Mesenchymal stem cell (in vitro differentiated cells and primary cell): ENCODE measurements around the gene PSMA1.

ENCODE experiments used
- DNase-seq: peaks from one replicate; pipeline ENCODE4 v3.0.0-alpha.2; 2013
- H2AFZ ChIP-seq: one replicate; pipeline ENCODE4 v1.6.1; 2013; ENCODE audit warnings: low read depth, mild to moderate bottlenecking, control low read depth, inconsistent platforms, low read length, moderate library complexity
- H2AK5ac ChIP-seq: 2 replicates; pipeline ENCODE4 v1.6.1; 2013; ENCODE audit warnings: low read length, moderate library complexity, mild to moderate bottlenecking, inconsistent platforms; ENCODE audit not compliant: severe bottlenecking
- H2BK120ac ChIP-seq: one replicate; pipeline ENCODE4 v1.6.1; 2013; ENCODE audit warnings: low read depth, mild to moderate bottlenecking, inconsistent platforms, low read length, moderate library complexity
- H2BK12ac ChIP-seq, 2 experiments: one replicate each; pipeline ENCODE4 v1.6.1; 2013; ENCODE audit warnings: inconsistent platforms in 2 of 2, low read length in 2 of 2, mild to moderate bottlenecking in 2 of 2, moderate library complexity in 2 of 2, control low read depth in 1 of 2
- H2BK15ac ChIP-seq: one replicate; pipeline ENCODE4 v1.6.1; 2013; ENCODE audit warnings: mild to moderate bottlenecking, low read depth, inconsistent platforms; ENCODE audit not compliant: poor library complexity, severe bottlenecking
- H2BK5ac ChIP-seq: 2 replicates; pipeline ENCODE4 v1.6.1; 2013; ENCODE audit warnings: low read depth, mild to moderate bottlenecking, low read length, control low read depth, inconsistent platforms; ENCODE audit not compliant: poor library complexity, severe bottlenecking
- H3K14ac ChIP-seq, 2 experiments: one replicate each; pipeline ENCODE4 v1.6.1; 2013; ENCODE audit warnings: inconsistent platforms in 2 of 2, low read length in 2 of 2, control low read depth in 1 of 2, mild to moderate bottlenecking in 1 of 2, moderate library complexity in 1 of 2
- H3K18ac ChIP-seq, 2 experiments: one replicate each; pipeline ENCODE4 v1.6.1; 2013; ENCODE audit warnings: inconsistent platforms in 2 of 2, low read length in 2 of 2, control low read depth in 1 of 2, low read depth in 1 of 2, mild to moderate bottlenecking in 1 of 2
- H3K23ac ChIP-seq, 2 experiments: one replicate each; pipeline ENCODE4 v1.6.1; 2013; ENCODE audit warnings: inconsistent platforms in 2 of 2, low read length in 2 of 2, mild to moderate bottlenecking in 2 of 2, moderate library complexity in 2 of 2, control low read depth in 1 of 2
- H3K27ac ChIP-seq: 2 replicates; pipeline ENCODE4 v1.5.1; 2013; ENCODE audit warnings: mild to moderate bottlenecking, moderate library complexity, low read length, control low read depth, inconsistent platforms; ENCODE audit not compliant: poor library complexity, severe bottlenecking
- H3K27me3 ChIP-seq, 2 experiments: 2 replicates each; pipeline versions ENCODE4 v1.6.1 to v1.7.0; 2013; ENCODE audit warnings: low read length in 2 of 2, mild to moderate bottlenecking in 2 of 2, moderate library complexity in 2 of 2, control low read depth in 1 of 2, inconsistent platforms in 1 of 2; ENCODE audit not compliant: control insufficient read depth in 1 of 2, insufficient read depth in 1 of 2
- H3K36me3 ChIP-seq, 2 experiments: 2 replicates each; pipeline versions ENCODE4 v1.6.1 to v1.7.0; 2013; ENCODE audit warnings: low read length in 2 of 2, control low read depth in 1 of 2, inconsistent platforms in 1 of 2, low read depth in 1 of 2, mild to moderate bottlenecking in 1 of 2; ENCODE audit not compliant: insufficient read depth in 2 of 2, control insufficient read depth in 1 of 2
- H3K4ac ChIP-seq, 2 experiments: one replicate each; pipeline ENCODE4 v1.6.1; 2013; ENCODE audit warnings: inconsistent platforms in 2 of 2, low read length in 2 of 2, mild to moderate bottlenecking in 2 of 2, moderate library complexity in 2 of 2, control low read depth in 1 of 2, low read depth in 1 of 2
- H3K4me1 ChIP-seq: 2 replicates; pipeline ENCODE4 v1.6.1; 2013; ENCODE audit warnings: low read depth, low read length, control low read depth; ENCODE audit not compliant: control insufficient read depth, insufficient read depth
- H3K4me2 ChIP-seq: 2 replicates; pipeline ENCODE4 v1.6.1; 2013; ENCODE audit warnings: low read length, mild to moderate bottlenecking, inconsistent platforms; ENCODE audit not compliant: poor library complexity, severe bottlenecking
- H3K4me3 ChIP-seq, 2 experiments: 2 replicates each; pipeline versions ENCODE4 v1.5.1 to v1.7.0; 2013; ENCODE audit warnings: low read length in 2 of 2, mild to moderate bottlenecking in 2 of 2, control low read depth in 1 of 2, low read depth in 1 of 2; ENCODE audit not compliant: insufficient read depth in 1 of 2
- H3K79me1 ChIP-seq: replicated peaks from 2 replicates; pipeline ENCODE4 v1.6.1; 2013; ENCODE audit warnings: mild to moderate bottlenecking, control low read depth, low read length, inconsistent platforms; ENCODE audit not compliant: poor library complexity, severe bottlenecking
- H3K9ac ChIP-seq: 2 replicates; pipeline ENCODE4 v1.7.0; 2013; ENCODE audit warnings: mild to moderate bottlenecking, low read length, moderate library complexity
- H3K9me3 ChIP-seq: 2 replicates; pipeline ENCODE4 v1.7.0; 2013; ENCODE audit warnings: mild to moderate bottlenecking, low read length; ENCODE audit not compliant: control insufficient read depth
- H4K8ac ChIP-seq: one replicate; pipeline ENCODE4 v1.6.1; 2013; ENCODE audit warnings: inconsistent platforms, mild to moderate bottlenecking, low read length, moderate library complexity
- H4K91ac ChIP-seq: one replicate; pipeline ENCODE4 v1.6.1; 2013; ENCODE audit warnings: mild to moderate bottlenecking, low read length, inconsistent platforms
- WGBS: methylation state at CpG from one replicate; pipeline ENCODE4 v1.1.7; 2013; ENCODE audit warnings: mixed read lengths; 5-methylcytosine and 5-hydroxymethylcytosine counted together

The PSMA1 gene

DNA sequence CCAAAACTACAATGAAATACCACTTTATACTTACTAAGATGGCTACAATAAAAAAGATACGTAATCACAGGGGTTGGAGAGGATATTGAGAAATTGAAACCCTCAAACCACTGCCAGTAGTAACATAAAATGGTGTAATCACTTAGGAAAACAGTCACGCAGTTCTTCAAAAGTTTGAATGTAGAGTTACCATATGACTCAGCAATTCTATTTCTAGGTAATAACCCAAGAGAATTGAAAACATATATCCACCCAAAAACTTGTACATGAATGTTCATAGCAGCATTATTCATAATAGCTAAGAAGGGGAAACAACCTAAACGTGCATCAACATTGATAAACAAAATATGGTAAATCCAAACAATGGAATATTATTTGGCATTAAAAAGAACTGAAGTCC, 24.4 kb upstream of the PSMA1 start:
- Histone ChIP-seq H3K27me3 (peaks cover 0 to 4% of the 10 kb centered on the region in 2 experiments), H3K9me3 (no peaks in the 10 kb centered on the region)
- 100% methylated on average over 1 of the region's 3 CpGs for WGBS

DNA sequence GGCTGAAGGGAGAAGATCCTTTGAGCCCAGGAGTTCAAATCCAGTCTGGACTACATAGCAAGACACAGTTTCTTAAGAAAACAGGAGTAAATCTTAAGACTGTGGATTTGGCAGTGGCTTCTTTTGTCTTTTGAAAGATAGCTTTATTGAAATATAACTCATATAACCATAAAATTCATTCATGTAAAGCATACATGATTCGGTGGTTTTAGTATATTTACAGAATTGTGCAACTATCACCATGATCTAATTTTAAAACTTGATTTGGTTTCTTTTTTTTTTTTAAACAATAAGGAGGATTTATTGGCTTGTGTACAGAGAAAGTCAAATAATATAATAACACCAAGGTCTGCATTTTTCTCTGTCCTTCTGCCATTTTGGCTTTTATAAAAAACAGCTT, 23.1 kb upstream of the PSMA1 start:
- Histone ChIP-seq H4K8ac (no peak overlapping the region), H3K9ac (no peak overlapping the region), H3K23ac (no peak overlapping the region)

More for the DNA sequence above, 24.4 kb upstream of the PSMA1 start:
- Histone ChIP-seq H3K27ac (no peak overlapping the region), H2BK5ac (no peak overlapping the region), H3K4me3 (no peak overlapping the region), H3K4me1 (peaks cover 4% of the 10 kb centered on the region), H3K23ac (no peak overlapping the region), H3K4me2 (no peak overlapping the region), H3K14ac (no peak overlapping the region), H3K18ac (no peak overlapping the region), H2BK15ac (no peak overlapping the region), H4K91ac (no peak overlapping the region), H4K8ac (no peak overlapping the region), H3K79me1 (no peaks in the 10 kb centered on the region), H2BK120ac (no peak overlapping the region), H3K4ac (no peak overlapping the region), H2AK5ac (no peak overlapping the region), H2BK12ac (no peak overlapping the region), H3K36me3 (no peaks in the 10 kb centered on the region), H3K9ac (no peak overlapping the region), H2AFZ (no peak overlapping the region)
- DNase-seq, result peak; percentile 77

DNA sequence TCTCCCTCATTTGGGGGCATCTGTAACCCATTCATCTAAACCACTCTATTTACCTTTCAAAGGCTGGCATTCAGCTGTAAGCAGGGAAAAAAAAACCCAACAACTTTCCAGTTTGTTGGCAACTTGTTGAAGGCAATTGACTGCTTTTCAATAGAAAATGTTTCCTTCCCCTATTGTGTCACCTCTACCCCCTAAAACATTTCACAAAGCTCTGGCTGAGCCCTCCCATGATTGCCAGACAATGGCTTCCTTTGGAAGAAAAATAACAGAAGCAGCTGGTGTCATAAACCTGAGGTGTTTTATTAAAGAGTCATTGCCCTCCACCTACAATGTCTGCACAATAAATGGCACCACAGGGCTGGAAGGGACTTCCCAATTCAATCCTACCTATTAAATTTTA, 22.1 kb upstream of the PSMA1 start:
- H3K4me3 ChIP-seq, result no peak overlapping the region
- no peaks in the 10 kb centered on the region for H3K9me3 ChIP-seq
- H3K27me3 ChIP-seq, result no peaks in the 10 kb centered on the region

More for the DNA sequence above, 23.1 kb upstream of the PSMA1 start:
- H3K36me3 ChIP-seq, result no peaks in the 10 kb centered on the region
- H3K79me1 ChIP-seq, result no peaks in the 10 kb centered on the region
- DNase-seq, result no peak
- H3K9me3 ChIP-seq, result no peaks in the 10 kb centered on the region
- H3K4me2 ChIP-seq, result no peak overlapping the region
- no peak overlapping the region for H3K4me3 ChIP-seq
- peaks cover 0 to 4% of the 10 kb centered on the region in 2 experiments for H3K27me3 ChIP-seq
- H2AFZ ChIP-seq, result no peak overlapping the region
- H3K27ac ChIP-seq, result no peak overlapping the region
- no peak overlapping the region for H2BK120ac ChIP-seq
- H4K91ac ChIP-seq, result no peak overlapping the region
- H2BK12ac ChIP-seq, result no peak overlapping the region
- H2BK5ac ChIP-seq, result no peak overlapping the region
- H3K4me1 ChIP-seq, result peaks cover 4% of the 10 kb centered on the region
- H3K14ac ChIP-seq, result no peak overlapping the region
- no peak overlapping the region for H3K4ac ChIP-seq
- WGBS, result no CpG with 5 or more reads among the region's 1 CpG
- H2BK15ac ChIP-seq, result no peak overlapping the region
- H2AK5ac ChIP-seq, result no peak overlapping the region
- H3K18ac ChIP-seq, result no peak overlapping the region

DNA sequence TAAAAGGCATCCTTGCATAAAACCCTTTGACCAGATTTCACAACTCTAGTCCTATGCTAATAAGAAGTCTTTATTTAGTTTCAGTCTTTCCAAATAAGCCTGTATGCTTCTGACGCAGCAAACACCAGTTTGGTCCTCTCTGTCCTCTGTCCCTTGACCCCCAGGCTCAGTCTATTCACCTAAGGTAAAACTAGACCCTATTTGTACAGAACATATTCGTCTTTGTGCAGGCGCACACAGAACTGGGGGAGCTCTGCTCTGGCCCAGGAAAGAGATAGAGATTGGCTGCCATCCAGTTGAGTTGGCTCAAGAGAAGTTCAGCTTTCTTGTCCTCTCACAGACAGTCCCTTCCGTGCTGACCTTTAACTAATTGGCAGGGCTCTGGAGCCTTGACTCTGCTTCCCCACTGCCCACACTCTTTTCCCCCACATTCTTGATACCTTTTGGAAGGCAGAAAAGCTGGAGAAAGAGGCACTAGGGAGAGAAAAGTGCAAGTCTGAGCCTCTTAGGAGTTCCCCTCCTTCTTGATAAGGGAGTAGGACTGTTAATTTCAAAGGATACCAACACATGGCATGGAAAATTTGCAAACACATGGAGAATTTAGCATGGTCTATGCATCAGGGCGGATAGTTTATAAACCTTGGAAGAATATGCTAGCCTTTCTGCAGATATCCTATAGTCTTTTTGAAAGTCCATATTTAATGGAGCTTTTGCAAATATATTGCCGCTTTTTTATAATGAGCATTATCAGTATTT, 21.2 kb upstream of the PSMA1 start:
- 91% methylated on average over 4 of the region's 6 CpGs for WGBS
- no peak overlapping the region for H2BK15ac ChIP-seq
- H4K8ac ChIP-seq, result peak overlapping the region; percentile 47
- peak overlapping the region in 1 of 2 experiments; percentile 35 for H3K23ac ChIP-seq
- no peak overlapping the region for H2BK120ac ChIP-seq
- H3K4me3 ChIP-seq, result peak overlapping the region in 1 of 2 experiments; percentile 60
- H2BK12ac ChIP-seq, result no peak overlapping the region
- H3K36me3 ChIP-seq, result no peaks in the 10 kb centered on the region
- H3K4me2 ChIP-seq, result no peak overlapping the region
- peak overlapping the region; percentile 66 for H2AK5ac ChIP-seq
- H3K79me1 ChIP-seq, result no peaks in the 10 kb centered on the region
- H3K18ac ChIP-seq, result no peak overlapping the region
- no peak overlapping the region for H2BK5ac ChIP-seq
- no peaks in the 10 kb centered on the region for H3K9me3 ChIP-seq
- H3K4ac ChIP-seq, result no peak overlapping the region
- no peaks in the 10 kb centered on the region for H3K27me3 ChIP-seq
- peaks cover 4% of the 10 kb centered on the region for H3K4me1 ChIP-seq
- no peak overlapping the region for H3K14ac ChIP-seq
- H3K9ac ChIP-seq, result peak overlapping the region; percentile 73
- H3K27ac ChIP-seq, result no peak overlapping the region
- H4K91ac ChIP-seq, result no peak overlapping the region
- H2AFZ ChIP-seq, result no peak overlapping the region
- DNase-seq, result no peak

More for the DNA sequence above, 22.1 kb upstream of the PSMA1 start:
- no peak overlapping the region for H3K23ac ChIP-seq
- no peak overlapping the region for H2BK5ac ChIP-seq
- no peak overlapping the region for H2AK5ac ChIP-seq
- no peak overlapping the region for H3K27ac ChIP-seq
- no peak overlapping the region for H3K14ac ChIP-seq
- peaks cover 4% of the 10 kb centered on the region for H3K4me1 ChIP-seq
- no peak overlapping the region for H3K4me2 ChIP-seq
- no peaks in the 10 kb centered on the region for H3K79me1 ChIP-seq
- H3K4ac ChIP-seq, result no peak overlapping the region
- no peak overlapping the region for H3K18ac ChIP-seq
- no peaks in the 10 kb centered on the region for H3K36me3 ChIP-seq
- no peak overlapping the region for H2BK15ac ChIP-seq
- H2AFZ ChIP-seq, result no peak overlapping the region
- no peak overlapping the region for H4K91ac ChIP-seq
- no peak overlapping the region for H3K9ac ChIP-seq
- H4K8ac ChIP-seq, result no peak overlapping the region
- no peak overlapping the region for H2BK12ac ChIP-seq
- DNase-seq, result no peak
- no peak overlapping the region for H2BK120ac ChIP-seq
